Measurements from ENCODE around the gene CSTF3. TPM values are rescaled to one million over a fixed set of nuclear protein-coding genes. Genes with fewer than 3 reads are reported as not detected.
A peak's percentile ranks its signal among the peaks of the same experiment; 100 is the strongest.

The CSTF3 gene
- total and polyA plus RNA-seq, 10 of the 15 experiments (the other 5 are each of a cell fraction or from before 2014, with no cell fraction given), result 25.4 to 63.5 (median 49.5) TPM

- Histone ChIP-seq H3K4me1 (ENCODE audit: control insufficient read depth, insufficient read depth, low read length) (no peaks in the 10 kb centered on the region), H3K9ac (ENCODE audit: control insufficient read depth, insufficient read depth, low read length) (0 out of 2 replicates have a peak overlapping the region, but pooled peaks have one; percentile 2), H3K4me3 (peak overlapping the region; percentile 48), H4K20me1 (ENCODE audit: control insufficient read depth, insufficient read depth) (no peaks in the 10 kb centered on the region), H3K27ac (ENCODE audit: control insufficient read depth, insufficient read depth) (no peak overlapping the region), H3K4me2 (ENCODE audit: control insufficient read depth, insufficient read depth) (peak overlapping the region; percentile 42; the same call in 1 of the 2 replicates), H2AFZ (ENCODE audit: control insufficient read depth, low read depth, low read length) (no peak overlapping the region), H3K9me3 (replicated peaks; ENCODE audit: control insufficient read depth, insufficient read depth, low read length) (no peaks in the 10 kb centered on the region), H3K27me3 (replicated peaks in 1 of 2; ENCODE audit: control insufficient read depth in 2 of 2, insufficient read depth in 2 of 2, low read length in 1 of 2) (no peaks in the 10 kb centered on the region), H3K79me2 (ENCODE audit: control insufficient read depth, insufficient read depth, low read length) (peaks cover 92% of the 10 kb centered on the region), H3K36me3 (ENCODE audit: control insufficient read depth in 2 of 2, insufficient read depth in 2 of 2, low read length in 1 of 2) (no peaks in the 10 kb centered on the region; a peak in 2 of 4 replicates)
- ATAC-seq, result no peak
- POLR2A ChIA-PET, result no interaction called here
- RAD21 ChIA-PET (ENCODE audit: unreplicated experiment), result interaction anchor here (0.6 kb wide), 1 partner anchor 280 kb away, joined by 3 read pairs; no protein-coding TSS in a partner anchor
- SMC1A ChIA-PET (ENCODE audit: uncharacterized antibody, unreplicated experiment), result interaction anchor here (0.6 to 1.1 kb wide), 3 partner anchors 24 to 172 kb away, joined by 3 read pairs; no protein-coding TSS in a partner anchor
- intact Hi-C loops (cut with micrococcal nuclease; ENCODE audit: unreplicated experiment) (no loop called here), in situ Hi-C loops (cut with MboI) (no loop called here)
- no TSS peak for BruUV-seq (replicated peaks)
- CTCF ChIA-PET, result interaction anchor here (0.7 to 2.3 kb wide), 6 partner anchors 9 to 173 kb away, joined by 3 to 8 read pairs (median 3); no protein-coding TSS in a partner anchor
- WGBS (ENCODE audit: insufficient coverage, insufficient replicate concordance, low lambda C conversion rate, missing lambda C conversion rate), result 86% methylated on average over 5 of the region's 5 CpGs
- no peak for DNase-seq (ENCODE audit: low read depth, low spot score)
- FAIRE-seq, result no peak
- TF ChIP-seq, protein P1, sequence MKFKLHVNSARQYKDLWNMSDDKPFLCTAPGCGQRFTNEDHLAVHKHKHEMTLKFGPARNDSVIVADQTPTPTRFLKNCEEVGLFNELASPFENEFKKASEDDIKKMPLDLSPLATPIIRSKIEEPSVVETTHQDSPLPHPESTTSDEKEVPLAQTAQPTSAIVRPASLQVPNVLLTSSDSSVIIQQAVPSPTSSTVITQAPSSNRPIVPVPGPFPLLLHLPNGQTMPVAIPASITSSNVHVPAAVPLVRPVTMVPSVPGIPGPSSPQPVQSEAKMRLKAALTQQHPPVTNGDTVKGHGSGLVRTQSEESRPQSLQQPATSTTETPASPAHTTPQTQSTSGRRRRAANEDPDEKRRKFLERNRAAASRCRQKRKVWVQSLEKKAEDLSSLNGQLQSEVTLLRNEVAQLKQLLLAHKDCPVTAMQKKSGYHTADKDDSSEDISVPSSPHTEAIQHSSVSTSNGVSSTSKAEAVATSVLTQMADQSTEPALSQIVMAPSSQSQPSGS (IDR thresholded peaks at IDR 0.05; ENCODE audit: low read length), result no peak
- TF ChIP-seq SPI1 (IDR thresholded peaks at IDR 0.05; ENCODE audit: borderline replicate concordance, insufficient read depth, low read depth, low read length), result no peak
- TF ChIP-seq TARDBP (IDR thresholded peaks at IDR 0.05; ENCODE audit: borderline replicate concordance), result no peak
- no peak for TF ChIP-seq STAT1 (conservative IDR thresholded peaks at IDR 0.05)
- TF ChIP-seq CEBPB (IDR thresholded peaks at IDR 0.05; ENCODE audit: borderline replicate concordance in 1 of 2, low read depth in 2 of 2, low read length in 2 of 2), result no peak
- TF ChIP-seq, protein P2, sequence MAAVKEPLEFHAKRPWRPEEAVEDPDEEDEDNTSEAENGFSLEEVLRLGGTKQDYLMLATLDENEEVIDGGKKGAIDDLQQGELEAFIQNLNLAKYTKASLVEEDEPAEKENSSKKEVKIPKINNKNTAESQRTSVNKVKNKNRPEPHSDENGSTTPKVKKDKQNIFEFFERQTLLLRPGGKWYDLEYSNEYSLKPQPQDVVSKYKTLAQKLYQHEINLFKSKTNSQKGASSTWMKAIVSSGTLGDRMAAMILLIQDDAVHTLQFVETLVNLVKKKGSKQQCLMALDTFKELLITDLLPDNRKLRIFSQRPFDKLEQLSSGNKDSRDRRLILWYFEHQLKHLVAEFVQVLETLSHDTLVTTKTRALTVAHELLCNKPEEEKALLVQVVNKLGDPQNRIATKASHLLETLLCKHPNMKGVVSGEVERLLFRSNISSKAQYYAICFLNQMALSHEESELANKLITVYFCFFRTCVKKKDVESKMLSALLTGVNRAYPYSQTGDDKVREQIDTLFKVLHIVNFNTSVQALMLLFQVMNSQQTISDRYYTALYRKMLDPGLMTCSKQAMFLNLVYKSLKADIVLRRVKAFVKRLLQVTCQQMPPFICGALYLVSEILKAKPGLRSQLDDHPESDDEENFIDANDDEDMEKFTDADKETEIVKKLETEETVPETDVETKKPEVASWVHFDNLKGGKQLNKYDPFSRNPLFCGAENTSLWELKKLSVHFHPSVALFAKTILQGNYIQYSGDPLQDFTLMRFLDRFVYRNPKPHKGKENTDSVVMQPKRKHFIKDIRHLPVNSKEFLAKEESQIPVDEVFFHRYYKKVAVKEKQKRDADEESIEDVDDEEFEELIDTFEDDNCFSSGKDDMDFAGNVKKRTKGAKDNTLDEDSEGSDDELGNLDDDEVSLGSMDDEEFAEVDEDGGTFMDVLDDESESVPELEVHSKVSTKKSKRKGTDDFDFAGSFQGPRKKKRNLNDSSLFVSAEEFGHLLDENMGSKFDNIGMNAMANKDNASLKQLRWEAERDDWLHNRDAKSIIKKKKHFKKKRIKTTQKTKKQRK (IDR thresholded peaks at IDR 0.05; ENCODE audit: low read depth, low read length), result no peak
- TF ChIP-seq FOXM1 (IDR thresholded peaks at IDR 0.05; ENCODE audit: low read depth, low read length), result no peak
- no peak for TF ChIP-seq CREM (IDR thresholded peaks at IDR 0.05; ENCODE audit: low read depth)
- no peak for TF ChIP-seq RUNX3 (IDR thresholded peaks at IDR 0.05; ENCODE audit: low read length)
- TF ChIP-seq SREBF2 (IDR thresholded peaks at IDR 0.05; ENCODE audit: low read length), result no peak
- no peak for TF ChIP-seq NBN (IDR thresholded peaks at IDR 0.05)
- TF ChIP-seq RAD21 (IDR thresholded peaks at IDR 0.05; ENCODE audit: insufficient read depth, low read depth, low read length), result no peak
- TF ChIP-seq, protein P3, sequence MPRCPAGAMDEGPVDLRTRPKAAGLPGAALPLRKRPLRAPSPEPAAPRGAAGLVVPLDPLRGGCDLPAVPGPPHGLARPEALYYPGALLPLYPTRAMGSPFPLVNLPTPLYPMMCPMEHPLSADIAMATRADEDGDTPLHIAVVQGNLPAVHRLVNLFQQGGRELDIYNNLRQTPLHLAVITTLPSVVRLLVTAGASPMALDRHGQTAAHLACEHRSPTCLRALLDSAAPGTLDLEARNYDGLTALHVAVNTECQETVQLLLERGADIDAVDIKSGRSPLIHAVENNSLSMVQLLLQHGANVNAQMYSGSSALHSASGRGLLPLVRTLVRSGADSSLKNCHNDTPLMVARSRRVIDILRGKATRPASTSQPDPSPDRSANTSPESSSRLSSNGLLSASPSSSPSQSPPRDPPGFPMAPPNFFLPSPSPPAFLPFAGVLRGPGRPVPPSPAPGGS (IDR thresholded peaks at IDR 0.05; ENCODE audit: borderline replicate concordance, insufficient read depth, low read depth, low read length, poor library complexity, severe bottlenecking), result no peak
- TF ChIP-seq, protein P4, sequence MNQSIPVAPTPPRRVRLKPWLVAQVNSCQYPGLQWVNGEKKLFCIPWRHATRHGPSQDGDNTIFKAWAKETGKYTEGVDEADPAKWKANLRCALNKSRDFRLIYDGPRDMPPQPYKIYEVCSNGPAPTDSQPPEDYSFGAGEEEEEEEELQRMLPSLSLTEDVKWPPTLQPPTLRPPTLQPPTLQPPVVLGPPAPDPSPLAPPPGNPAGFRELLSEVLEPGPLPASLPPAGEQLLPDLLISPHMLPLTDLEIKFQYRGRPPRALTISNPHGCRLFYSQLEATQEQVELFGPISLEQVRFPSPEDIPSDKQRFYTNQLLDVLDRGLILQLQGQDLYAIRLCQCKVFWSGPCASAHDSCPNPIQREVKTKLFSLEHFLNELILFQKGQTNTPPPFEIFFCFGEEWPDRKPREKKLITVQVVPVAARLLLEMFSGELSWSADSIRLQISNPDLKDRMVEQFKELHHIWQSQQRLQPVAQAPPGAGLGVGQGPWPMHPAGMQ (IDR thresholded peaks at IDR 0.05; ENCODE audit: borderline replicate concordance), result no peak
Observed at GRCh38 chr11:33157103-33158027, 3.9 kb downstream of the CSTF3 start.

Measured in GM12878 (cell line).